CD4-positive, alpha-beta T cell treated with Interleukin-1 beta for 1 hour (primary cell): Measurements from ENCODE around the gene HOXB6.

Experiments
- DNase-seq, 2 donors: peaks; one replicate each; pipeline ENCODE4 v3.0.0-alpha.2; 2020 to 2022

Gene HOXB6

GRCh38 chr17:48621410-48622392 is 16.9 kb upstream of the HOXB6 start:
- no peak for DNase-seq

DNA sequence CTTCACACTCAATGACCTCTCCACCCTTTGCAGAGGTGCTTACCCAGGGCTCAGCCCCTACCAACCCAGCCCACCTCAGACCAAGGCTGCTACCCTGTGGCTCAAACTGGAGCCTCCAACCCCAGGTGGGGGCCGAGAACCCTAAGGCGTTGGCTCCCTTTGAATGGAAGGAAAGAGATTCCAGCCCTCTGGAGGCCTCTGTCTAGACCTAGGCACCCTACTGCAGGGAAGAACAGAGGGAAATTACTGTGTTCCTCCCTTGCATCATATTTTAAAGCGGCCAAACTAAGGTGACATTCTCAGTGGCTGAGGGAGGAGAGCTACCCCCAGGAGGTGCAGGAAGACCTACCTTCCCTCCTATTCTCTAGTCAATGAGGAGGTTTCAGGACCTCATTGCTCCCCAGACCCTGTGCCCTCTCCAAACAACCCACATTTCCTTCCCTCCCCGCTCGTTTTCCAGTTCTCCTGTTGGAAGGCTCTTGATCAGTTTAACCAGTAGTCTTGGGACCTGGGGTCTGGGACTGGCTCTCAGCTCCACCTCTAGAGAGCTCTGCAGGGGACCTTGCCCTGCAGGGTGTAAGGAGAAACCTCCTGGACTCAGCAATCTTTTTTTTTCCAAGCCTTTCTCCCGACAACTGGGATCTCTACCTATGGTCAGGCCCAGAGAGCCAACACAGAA is 15.8 kb upstream of the HOXB6 start:
- no peak for DNase-seq

GRCh38 chr17:48619826-48620449 is 15.2 kb upstream of the HOXB6 start:
- DNase-seq: no peak

GRCh38 chr17:48618256-48618896 is 13.6 kb upstream of the HOXB6 start:
- DNase-seq: peak; percentile 80 to 85

DNA sequence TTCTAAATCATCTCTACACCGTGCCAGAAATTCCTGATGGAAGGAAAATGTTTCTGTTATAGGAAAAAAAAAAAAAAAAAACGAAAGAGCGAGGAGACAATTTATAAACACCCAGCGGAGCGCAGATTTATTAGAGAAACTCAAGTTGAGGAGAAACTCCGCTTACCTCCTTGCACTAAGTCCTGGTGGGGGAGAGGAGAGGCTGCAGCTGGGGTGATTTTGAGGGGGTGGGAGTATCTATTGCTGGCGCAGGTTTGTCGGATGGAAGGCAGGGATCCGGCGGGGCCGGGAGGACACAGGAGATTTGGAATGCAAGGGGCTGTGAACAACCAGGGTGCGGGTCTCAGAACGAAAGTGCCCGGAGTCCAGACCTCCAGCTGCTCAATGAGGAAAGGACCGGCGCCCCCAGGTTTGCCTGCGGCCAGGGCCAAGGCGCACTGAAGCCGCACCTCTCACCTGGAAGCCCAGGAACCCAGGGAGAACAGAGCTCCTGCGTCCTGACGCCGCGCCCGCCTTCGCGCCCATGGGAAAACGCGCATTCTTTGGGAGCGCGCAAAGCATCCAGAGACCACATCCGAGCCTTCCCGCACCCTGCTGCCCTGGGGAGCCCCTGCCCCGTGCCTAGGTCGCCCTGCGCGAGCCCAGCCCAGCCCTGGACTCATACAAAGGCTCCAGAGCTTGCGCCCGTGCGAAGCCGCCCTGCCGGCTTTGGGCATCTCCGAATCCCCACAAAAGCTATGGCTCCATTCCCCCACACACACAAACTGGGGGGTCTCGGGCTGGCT is 12.9 kb upstream of the HOXB6 start:
- DNase-seq: no peak

GRCh38 chr17:48616717-48617470 is 12.1 kb upstream of the HOXB6 start:
- no peak for DNase-seq

DNA sequence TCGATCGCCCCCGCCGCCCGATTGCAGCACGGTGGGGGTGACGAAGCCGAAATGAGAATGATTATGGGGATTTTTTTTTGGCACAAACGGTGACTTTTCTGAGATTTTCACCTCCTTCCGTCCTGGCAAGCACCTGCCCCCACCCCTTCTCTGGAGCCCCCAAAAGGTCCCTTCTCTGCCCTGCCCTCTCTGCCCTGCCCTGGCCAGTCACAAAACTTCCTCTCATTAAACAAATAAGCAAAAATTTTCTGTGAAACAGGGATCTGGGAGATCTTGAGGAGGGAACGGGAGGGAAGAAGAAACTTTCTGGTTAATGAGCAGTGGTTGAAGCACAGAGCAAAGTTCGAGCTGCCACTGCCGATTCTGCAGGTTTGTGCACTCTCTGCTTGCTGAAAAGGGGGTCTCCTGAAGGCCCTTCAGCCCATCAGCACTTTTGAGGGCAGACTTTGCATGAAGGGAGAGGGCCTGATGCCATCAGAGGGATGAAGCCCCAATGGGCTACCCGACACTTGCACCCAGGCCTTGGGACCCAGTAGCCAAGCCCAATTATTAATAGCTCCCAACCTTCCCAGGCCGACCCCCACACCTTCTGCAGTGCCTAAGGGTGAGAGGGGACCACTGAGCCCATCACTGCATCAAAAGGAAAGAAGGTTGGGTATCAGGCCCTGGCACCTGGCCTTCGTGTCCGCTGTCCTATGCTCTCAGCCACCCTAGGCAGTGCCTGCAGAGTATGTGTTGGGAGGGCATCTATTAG is 11.4 kb upstream of the HOXB6 start:
- no peak for DNase-seq

GRCh38 chr17:48615047-48615962 is 10.5 kb upstream of the HOXB6 start, which contains the start of gene HOXB8:
HOXB8 (minus strand) TSS chr17:48615292; CDS start chr17:48614704, 588 bp downstream.
- no peak for DNase-seq

DNA sequence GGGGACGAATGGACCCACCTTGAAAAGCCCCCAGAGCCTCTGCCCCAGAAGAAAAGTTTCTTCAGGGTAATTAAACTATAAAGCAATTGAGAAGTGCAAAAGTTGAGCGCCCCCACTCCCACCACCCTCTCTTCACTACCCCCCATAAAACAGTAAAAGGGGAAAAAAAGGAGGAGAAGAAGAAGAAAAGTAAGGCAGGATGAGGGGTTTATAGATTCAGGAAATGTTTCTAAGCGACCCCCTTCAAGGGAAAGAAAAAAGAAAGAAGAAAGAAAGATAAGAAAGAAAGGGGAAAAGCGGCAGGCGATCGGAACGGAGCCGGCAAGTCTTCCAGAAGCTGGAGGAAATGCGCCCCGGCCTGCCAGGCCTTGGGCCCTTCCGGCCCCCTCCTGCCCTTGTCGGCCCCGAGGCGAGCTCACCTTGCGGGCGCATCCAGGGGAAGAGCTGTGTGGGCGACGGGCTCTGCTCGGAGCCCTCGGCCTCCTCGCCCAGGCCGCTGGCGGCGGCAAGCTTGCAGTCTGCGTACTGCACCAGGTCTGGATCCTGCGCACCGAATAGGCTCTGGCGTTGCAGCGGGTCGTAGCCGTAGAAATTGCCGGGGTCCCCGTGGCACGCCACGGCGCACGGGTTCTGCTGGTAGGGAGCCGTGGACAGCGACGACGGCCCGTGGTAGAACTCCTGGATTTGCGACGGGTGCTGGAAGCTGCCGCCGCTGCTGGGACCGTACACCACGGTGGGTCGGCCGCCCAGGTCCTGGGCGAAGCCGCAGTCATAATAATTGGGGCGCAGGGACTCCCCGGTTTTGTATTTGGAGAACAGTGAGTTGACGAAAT is 9.3 kb upstream of the HOXB6 start:
- DNase-seq: peak in 1 of 2 donors; percentile 39

GRCh38 chr17:48612854-48613691 is 8.3 kb upstream of the HOXB6 start:
- DNase-seq: peak; percentile 20 to 57

GRCh38 chr17:48612456-48612853 is 7.7 kb upstream of the HOXB6 start:
- DNase-seq: no peak

DNA sequence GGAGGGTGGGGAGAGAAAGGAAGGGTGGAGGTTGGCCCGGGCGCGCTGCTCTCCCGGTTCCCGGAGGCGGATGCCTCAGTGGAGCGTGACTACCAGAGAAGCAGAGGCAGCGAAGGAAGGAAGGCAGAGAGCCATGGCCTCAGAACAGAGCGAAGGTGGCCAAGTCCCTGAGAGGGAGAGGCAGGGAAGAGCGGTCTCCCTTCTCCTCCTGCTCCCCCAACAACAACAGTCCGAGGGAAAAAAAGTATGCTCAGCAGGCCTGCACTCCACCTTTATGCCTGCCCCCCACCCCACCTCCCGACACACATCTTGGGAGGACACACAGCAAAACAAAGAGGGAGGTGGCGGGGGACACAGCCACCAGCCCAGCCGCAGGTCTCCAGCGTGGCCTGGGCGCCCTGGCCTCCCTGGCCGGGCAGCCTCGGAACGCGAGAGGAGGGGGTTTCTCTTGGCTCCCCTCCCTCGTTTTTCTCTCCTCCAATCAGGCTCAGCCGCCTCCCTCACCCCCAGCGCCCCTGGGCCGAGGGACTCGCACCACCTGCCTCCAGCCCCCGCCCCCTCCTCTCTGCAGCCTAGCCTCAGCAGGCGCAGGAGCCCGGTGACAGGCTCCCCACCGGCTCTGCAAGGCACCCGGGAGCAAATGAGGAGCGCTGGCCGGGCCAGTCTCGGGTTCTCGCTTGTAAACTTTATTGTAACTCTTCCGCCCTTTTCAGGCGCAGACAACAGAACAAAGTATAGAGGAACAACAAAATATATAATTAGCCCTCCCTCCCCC is 7.1 kb upstream of the HOXB6 start:
- DNase-seq: no peak

DNA sequence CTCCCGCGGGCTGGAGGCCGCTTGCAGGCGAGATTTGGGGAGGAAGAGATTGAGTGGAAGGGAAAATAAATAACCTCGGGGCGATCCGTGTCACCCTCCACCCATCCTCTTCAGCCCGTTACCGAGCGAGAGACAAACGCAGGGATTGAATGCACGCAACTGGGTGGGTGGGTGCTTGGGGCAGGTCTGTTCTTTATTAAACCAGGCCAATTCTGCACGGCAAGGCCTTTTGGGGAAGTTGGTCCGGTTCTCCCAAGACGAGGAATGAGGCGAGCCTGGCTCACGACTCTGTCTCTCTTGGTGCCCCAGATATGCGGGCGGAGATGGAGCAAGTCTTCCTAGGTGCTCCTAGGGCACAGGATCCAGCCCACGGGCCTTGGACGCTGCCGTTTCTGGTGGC is 6.4 kb upstream of the HOXB6 start:
- no peak for DNase-seq

DNA sequence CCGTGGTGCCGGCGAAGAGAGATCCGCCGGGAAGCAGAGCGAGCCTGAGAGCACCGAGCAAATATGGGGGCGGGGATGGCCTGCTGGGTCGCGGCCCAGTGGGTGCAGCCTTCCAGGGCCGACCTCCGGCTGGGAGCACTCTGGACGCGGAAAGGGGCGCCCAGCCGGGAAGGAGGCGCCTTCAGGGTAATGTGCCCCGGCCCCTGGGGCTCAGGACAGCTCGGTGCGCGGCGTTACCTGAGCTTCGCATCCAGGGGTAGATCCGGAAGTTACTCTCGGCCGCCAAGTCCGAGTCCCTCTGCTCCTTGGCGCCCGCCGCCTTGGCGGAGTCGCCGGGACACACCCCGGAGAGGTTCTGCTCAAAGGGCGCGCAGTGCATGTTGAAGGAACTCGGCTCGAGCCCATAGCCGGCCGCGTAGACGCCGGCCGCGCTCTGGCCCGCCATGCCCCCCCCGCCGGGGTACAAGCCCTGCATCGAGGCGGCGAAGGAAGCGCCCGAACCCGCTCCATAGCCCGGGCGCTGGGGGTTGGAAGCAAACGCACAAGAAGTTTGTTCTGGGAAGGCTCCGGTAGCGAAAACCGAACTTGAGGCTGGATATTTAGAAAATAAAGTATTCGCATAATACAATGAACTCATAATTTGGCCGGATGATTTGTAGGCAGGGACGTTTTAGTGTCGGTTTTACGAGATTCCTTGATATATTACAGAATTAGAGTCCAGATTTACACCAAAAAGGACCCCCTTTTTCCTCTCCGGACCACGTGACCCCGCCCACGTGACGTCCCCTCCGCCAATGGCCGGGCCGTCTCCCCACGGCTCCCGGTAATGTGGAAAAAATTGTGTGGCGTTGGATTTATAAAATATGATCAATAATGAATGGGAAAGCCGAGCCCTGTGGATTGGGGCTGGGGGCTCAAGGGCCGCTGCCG is 5.8 kb upstream of the HOXB6 start, which contains the start of gene HOXB7:
TSS of gene HOXB7 (minus strand) at position 736 of the 930 bp plus-strand sequence. CDS start at position 637, 99 bp downstream.
- DNase-seq: peak; percentile 45 to 62

DNA sequence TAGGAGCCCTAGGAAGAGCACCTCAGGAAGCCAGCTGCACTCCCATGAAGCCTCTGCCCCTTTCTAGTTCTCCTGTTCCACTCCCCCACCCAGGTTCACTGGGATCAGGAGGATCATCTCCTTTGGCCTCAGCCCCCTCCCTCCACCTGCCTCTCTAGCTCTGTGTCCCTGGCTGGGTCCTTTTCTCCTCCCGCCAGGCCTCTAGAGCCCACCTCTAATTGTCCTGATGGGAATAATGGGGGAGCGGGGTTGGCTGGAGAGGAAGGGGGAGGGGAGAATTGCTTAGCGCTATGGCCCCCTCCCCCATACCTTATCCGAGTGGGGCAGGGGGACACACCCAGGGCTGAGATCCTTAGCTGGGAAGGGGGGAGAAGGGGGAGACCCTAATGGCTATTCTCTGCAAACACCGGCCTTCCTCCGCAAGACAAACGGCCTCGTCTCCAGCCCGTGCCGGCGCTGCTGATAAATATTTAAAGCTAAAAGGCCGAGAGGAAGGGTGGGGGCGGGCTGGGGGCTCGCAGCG is 5.0 kb upstream of the HOXB6 start:
- DNase-seq: no peak
